ENCODE results near the gene TUSC2.

TUSC2 gene

GRCh38 chr3:50337175-50337861 lies 9.3 kb upstream of the TUSC2 start (continued):
- TF ChIP-seq ZNF324 (tag by site-specific recombination; IDR thresholded peaks at IDR 0.05) (no peak), ZFHX2 (tag by site-specific recombination; conservative IDR thresholded peaks at IDR 0.05) (peak; percentile 91), MEIS1 (CRISPR knock-in tag; IDR thresholded peaks at IDR 0.05; ENCODE audit: borderline replicate concordance) (no peak), ZIC2 (tag by site-specific recombination; IDR thresholded peaks at IDR 0.05) (no peak), KLF17 (tag by site-specific recombination; IDR thresholded peaks at IDR 0.05) (peak; percentile 62), ZBTB6 (tag by site-specific recombination; IDR thresholded peaks at IDR 0.05) (no peak)

GRCh38 chr3:50336452-50337174 lies 8.6 kb upstream of the TUSC2 start:
- peak overlapping the region; percentile 96 for H3K4me3 ChIP-seq (ENCODE audit: low read depth, low read length)
- POLR2A ChIA-PET = interaction anchor here (0.6 to 2.7 kb wide), 26 partner anchors 8 to 1060 kb away, joined by 3 to 63 read pairs (median 6); partner anchors contain the start of genes CYB561D2, GNAI2, HEMK1 and HYAL2

More at GRCh38 chr3:50336452-50337174, 8.6 kb upstream of the TUSC2 start:
- no peaks in the 10 kb centered on the region for H3K9me3 ChIP-seq (ENCODE audit: control insufficient read depth, insufficient read depth, low read depth, low read length)
- peak overlapping the region; percentile 88 for H3K27ac ChIP-seq (ENCODE audit: extremely low read depth, low read depth, low read length)
- CTCF ChIA-PET = interaction anchor here (0.7 to 2.6 kb wide), 9 partner anchors 8 to 206 kb away, joined by 3 to 13 read pairs (median 4); partner anchors contain the start of gene TUSC2
- H3K36me3 ChIP-seq (ENCODE audit: control insufficient read depth in 2 of 2, insufficient read depth in 1 of 2, low read length in 2 of 2) = peaks cover 3 to 35% of the 10 kb centered on the region in 2 experiments; a peak in 2 of 3 replicates
- H3K4me1 ChIP-seq (ENCODE audit: control insufficient read depth, insufficient read depth, low read length) = no peaks in the 10 kb centered on the region; the same call in 1 of the 2 replicates
- TF ChIP-seq ZNF76 (tag by site-specific recombination; IDR thresholded peaks at IDR 0.05; ENCODE audit: borderline replicate concordance, low read depth) = 0 out of 2 replicates have a peak, but pooled peaks have one; percentile 13
- TF ChIP-seq ZNF223 (tag by site-specific recombination; IDR thresholded peaks at IDR 0.05) = peak; percentile 97
- TF ChIP-seq ZBTB11 (tag by site-specific recombination; conservative IDR thresholded peaks at IDR 0.05; ENCODE audit: low read depth) = 0 out of 2 replicates have a peak, but pooled peaks have one; percentile 17
- peak; percentile 99 for TF ChIP-seq ZBTB20 (tag by site-specific recombination; IDR thresholded peaks at IDR 0.05)
- TF ChIP-seq REPIN1 (tag by site-specific recombination; IDR thresholded peaks at IDR 0.05; ENCODE audit: low read depth) = 0 out of 2 replicates have a peak, but pooled peaks have one; percentile 40
- TF ChIP-seq ZNF26 (tag by site-specific recombination; IDR thresholded peaks at IDR 0.05) = no peak
- 0 out of 2 replicates have a peak, but pooled peaks have one; percentile 26 for TF ChIP-seq ZSCAN16 (tag by site-specific recombination; IDR thresholded peaks at IDR 0.05)
- peak; percentile 35 for TF ChIP-seq ZNF335 (tag by site-specific recombination; conservative IDR thresholded peaks at IDR 0.05)
- TF ChIP-seq AEBP2 (tag by site-specific recombination; IDR thresholded peaks at IDR 0.05; ENCODE audit: borderline replicate concordance) = no peak
